ENCODE measurements around the gene MYO19.

The MYO19 gene, protein sequence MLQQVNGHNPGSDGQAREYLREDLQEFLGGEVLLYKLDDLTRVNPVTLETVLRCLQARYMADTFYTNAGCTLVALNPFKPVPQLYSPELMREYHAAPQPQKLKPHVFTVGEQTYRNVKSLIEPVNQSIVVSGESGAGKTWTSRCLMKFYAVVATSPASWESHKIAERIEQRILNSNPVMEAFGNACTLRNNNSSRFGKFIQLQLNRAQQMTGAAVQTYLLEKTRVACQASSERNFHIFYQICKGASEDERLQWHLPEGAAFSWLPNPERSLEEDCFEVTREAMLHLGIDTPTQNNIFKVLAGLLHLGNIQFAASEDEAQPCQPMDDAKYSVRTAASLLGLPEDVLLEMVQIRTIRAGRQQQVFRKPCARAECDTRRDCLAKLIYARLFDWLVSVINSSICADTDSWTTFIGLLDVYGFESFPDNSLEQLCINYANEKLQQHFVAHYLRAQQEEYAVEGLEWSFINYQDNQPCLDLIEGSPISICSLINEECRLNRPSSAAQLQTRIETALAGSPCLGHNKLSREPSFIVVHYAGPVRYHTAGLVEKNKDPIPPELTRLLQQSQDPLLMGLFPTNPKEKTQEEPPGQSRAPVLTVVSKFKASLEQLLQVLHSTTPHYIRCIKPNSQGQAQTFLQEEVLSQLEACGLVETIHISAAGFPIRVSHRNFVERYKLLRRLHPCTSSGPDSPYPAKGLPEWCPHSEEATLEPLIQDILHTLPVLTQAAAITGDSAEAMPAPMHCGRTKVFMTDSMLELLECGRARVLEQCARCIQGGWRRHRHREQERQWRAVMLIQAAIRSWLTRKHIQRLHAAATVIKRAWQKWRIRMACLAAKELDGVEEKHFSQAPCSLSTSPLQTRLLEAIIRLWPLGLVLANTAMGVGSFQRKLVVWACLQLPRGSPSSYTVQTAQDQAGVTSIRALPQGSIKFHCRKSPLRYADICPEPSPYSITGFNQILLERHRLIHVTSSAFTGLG

GRCh38 chr17:36534840-36535668 is at the start of gene MYO19, which contains the start of gene PIGW:
Gene MYO19, minus strand, starts transcription at chr17:36534868. Its CDS starts 2,330 bp downstream, at chr17:36532538.
Gene PIGW, plus strand, starts transcription at chr17:36534987. Its CDS starts 2,115 bp downstream, at chr17:36537102.
- peak; percentile 86 for DNase-seq (ENCODE audit: low spot score)

GRCh38 chr17:36583787-36584186 is 49.1 kb upstream of the MYO19 start:
- no peak for DNase-seq (ENCODE audit: low spot score)

DNA sequence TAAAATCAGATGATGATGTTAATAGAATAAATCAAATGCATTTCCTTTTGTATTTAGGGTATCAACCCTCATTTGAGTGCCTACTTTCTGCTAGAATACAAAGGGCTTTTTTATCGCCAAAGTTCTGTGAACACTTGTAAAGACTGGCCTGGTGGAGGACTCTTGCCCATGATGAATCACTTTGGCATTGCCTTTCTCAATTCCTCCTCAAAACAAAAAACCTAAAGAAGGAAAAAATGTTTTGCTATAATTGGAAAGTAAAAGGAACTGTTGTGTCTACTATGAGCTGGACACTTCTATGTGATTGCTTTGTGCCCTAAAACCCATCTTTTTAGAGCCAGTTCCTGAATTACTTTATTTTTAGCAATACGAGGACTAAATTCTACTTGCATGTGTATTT is 44.0 kb upstream of the MYO19 start:
- DNase-seq (ENCODE audit: low spot score), result no peak

DNA sequence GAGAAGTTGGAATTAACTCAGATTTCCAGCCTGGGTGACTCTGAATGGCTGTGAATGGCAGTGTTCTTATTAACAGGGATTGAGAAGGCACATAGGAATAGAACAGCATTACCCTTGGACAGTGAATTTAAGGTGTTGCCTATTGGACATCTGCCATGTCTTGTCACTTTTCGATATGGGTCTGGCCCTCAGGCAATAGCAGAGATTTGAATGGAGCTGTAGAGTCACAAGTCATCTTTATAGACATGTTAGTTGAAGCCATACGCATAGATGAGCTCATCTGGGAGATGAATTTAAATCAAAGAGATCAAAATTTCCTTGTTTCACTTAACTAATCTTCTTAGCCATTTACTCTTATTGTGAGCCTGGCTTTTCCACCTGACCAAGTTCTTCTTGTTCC is 42.1 kb upstream of the MYO19 start:
- no peak for DNase-seq (ENCODE audit: low spot score)

DNA sequence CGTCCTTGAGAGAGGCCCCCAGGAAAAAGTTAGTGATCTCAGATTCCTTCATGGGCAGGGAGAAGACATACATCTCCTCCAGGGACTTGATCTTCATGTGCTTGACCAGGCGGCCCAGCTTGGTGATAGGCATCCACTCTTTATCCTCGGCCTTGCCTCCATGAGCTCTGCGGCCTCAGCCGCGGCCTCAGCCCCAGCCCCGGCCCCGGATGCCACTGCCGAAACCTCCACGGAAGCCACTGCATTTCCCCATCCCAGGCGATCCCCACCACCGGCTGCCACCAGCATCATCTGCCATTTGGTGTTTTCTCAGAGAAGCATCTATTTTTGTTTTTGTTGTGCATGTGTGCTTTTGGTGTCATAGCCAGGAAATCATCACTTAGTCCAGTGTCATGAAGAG is 40.4 kb upstream of the MYO19 start:
- DNase-seq (ENCODE audit: low spot score), result no peak

GRCh38 chr17:36566081-36566480 is 31.4 kb upstream of the MYO19 start:
- DNase-seq (ENCODE audit: low spot score), result no peak

DNA sequence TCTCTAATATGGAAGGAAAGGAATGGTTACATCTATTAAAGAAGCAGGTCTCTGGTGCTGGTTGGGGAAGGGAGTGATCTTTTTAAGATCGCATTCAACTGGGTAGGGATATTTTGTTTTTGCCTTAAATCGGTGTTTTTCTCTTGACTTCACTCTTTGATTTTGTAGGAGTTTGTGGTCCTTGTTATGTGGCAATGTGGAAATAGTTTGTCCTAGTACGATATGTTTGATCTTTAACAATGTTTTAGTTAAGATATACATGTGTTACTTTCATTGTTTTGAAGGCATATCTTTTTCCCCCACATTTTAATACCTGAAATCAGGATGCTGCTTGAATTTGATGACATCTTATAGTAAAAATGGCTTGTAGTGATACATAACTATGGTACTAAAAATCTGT is 18.8 kb upstream of the MYO19 start:
- no peak for DNase-seq (ENCODE audit: low spot score)

GRCh38 chr17:36550491-36551417 is 16.1 kb upstream of the MYO19 start:
- no peak for DNase-seq (ENCODE audit: low spot score)

DNA sequence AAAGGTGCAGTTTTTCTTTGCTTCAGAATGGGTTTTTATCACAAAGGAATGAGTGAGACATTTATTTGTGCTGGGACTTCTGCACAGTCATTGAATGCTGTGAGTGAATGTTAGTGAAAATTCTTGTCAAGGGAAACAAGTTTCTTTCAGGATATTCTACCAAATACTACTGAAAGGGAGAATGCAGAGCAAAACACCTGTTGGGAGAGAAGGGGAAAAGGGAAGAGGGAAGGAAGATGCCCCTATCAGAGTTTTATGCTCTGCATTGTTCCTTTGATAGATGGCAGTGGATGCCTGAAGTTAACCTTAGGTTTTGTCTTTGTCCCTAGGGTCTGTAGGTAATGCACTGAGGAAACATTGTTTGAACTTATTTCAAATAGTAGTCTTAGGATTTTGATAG is 13.1 kb upstream of the MYO19 start:
- DNase-seq (ENCODE audit: low spot score), result no peak

DNA sequence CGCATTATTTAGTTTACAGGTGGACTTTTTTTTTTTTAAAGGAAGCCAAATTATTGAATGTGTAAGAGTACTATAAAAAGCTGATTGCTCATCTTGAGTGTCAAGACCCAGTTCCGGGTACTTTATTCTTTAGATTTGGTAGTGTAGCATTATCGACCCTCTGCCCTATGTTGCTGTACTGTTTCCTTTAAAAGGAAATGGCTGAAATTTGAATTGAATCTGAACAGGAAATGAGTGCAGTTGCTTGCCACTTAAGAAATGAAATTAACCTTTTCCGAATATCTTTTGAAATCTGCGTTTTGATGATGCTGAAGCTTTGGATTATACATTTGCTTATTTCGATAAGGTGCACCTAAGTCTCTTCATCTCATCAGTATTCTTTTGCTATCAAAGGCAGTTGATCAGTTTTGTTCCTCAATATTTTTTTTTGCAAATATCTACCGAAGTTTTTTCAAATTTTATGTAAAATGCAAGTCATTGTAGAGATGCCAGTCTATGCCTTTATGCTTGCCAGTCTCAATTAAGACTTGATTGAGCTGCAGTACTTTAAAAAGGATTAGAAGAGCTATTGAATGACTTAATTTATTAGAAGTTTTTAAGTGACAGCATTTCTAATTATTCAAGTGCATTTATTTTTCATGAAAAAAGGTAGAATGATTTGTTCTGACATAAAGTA is 11.9 kb upstream of the MYO19 start:
- no peak for DNase-seq (ENCODE audit: low spot score)

DNA sequence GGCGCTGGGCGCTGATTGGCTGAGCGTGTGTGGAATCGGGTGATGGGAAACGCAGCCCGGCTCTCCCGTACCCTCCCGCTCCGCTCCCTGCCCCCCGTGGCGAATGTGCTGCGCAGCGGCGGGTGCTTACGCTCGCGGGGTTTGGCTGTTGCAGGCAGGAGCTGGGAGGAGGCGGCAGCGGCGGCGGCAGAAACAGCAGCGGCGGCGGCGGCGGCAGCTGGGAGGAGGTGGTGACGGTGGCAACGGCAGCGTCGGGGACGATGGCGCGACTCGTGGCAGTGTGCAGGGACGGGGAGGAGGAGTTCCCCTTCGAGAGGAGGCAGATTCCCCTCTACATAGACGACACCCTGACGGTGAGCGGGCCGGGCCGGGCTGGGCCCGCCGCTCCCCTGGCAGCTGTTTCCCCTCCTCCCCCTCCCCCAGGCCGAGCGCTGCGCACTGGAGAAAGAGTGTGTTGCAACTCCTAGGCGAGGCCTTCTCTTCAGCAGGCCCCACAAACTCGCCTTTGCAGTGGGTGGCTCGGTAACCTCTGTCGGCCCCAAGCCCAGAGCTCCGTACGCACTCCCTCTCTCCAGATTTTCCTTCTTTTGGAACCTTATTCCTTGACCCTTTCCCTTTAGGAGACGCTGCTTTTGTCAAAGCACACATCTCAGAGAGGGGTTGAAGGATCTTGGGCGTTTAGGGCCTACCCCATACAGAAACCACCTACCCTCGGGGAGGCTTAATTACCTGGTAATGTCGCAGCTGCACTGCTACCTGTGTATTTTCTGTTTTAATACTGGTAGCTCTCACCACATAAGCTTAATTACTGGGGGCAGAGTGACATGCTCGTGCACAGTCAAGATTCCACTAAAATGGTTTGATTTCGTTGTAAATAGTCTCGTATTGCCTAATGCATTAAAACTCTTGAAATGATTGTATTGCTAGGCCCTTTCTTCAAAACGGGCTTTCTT is 11.1 kb upstream of the MYO19 start:
- peak; percentile 97 for DNase-seq (ENCODE audit: low spot score)

- DNase-seq (ENCODE audit: low spot score), result no peak
Measured at GRCh38 chr17:36545077-36545464, 10.4 kb upstream of the MYO19 start.

DNA sequence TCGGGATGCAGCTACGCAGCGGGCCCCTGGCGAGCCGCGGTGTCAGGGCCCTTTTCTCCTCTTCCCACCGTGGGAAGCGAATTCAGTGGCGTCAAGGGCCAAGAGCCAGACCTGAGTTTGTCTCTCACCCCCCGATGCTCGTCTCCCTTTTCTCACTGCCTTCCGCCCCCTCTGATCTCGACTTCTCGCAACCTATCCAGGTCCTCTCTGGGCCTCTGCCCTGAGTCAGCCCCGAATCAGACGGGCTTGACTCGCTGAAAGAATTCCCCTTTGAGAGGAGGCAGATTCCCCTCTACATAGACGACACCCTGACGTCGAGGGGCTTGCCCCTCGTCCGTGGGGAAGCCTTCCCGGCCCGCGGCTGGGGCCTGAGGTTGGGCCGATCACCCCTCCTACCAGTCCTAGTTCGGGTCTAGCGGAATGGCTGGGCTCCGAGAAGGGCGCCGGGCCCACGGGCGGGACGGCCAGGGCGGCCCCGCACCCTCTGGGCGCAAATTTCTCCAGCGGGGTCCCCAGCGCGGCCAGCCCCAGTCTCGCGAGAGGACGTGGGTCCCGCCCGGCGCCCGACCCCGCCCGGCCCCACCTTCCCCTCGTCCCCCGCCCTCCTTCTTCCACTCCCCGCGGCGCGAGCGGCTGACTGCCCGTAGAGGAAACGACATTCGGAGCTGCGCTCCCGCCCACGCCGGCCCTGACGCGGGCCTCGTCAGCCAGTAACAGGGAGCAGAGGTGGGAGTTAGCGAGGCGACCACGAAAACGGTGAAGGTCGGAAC is 9.8 kb upstream of the MYO19 start, which contains the start of gene GGNBP2:
GGNBP2 (plus strand) TSS at position 613 of the 770 bp plus-strand sequence. CDS start 806 bp downstream, outside the sequence.
- DNase-seq (ENCODE audit: low spot score), result peak; percentile 93

DNA sequence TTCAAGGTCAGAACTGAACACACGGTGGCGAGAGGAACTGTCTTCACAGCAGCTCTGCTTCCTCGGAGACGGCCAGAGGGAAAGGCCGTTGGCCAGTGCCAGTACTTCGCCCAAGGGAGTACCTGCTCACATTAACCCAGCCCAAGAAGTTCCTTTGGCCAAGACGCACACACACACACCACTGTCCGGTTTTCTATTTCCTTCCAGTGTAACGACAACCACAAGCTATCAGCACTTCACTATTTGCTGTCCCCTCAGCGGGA is 9.3 kb upstream of the MYO19 start:
- no peak for DNase-seq (ENCODE audit: low spot score)

DNA sequence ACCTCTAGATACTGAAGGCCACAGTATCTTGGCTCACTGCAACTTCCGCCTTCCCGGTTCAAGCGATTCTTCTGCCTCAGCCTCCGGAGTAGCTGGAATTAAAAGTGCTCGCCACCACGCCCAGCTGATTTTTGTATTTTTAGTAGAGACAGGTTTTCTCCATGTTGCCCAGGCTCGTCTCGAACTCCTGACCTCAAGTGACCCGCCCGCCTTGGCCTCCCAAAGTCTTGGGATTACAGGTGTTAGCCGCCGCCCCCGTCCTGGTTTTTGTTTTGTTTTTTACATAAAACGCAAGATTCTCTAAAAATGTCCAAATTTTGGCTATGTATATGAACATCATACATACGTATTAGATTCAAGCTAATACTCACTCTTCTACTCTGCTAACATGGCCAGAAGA is 8.1 kb upstream of the MYO19 start:
- no peak for DNase-seq (ENCODE audit: low spot score)

DNA sequence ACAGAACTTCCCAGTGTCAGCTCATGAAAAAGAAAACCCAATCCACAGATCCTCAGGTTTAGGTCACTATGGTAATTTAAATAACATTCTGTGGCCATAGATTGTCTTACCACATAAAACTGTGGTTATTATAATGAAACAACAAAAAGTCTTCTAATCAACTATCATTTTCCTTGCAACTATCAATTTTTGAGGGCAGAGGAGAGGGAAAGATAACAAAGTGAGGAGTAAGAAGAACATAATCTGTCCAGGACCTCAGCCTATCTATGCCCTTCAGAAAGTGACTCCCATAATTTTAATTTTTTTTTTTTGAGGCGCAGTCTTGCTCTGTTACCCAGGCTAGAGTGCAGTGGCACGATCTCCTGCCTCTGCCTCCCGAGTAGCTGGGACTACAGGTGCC is 6.0 kb upstream of the MYO19 start:
- DNase-seq (ENCODE audit: low spot score), result no peak

GRCh38 chr17:36535669-36536081 is 1.0 kb upstream of the MYO19 start:
- no peak for DNase-seq (ENCODE audit: low spot score)

Measured in putamen (tissue), 1 donor.